Motor neuron (in vitro differentiated cells): ENCODE results near the gene AFF3. TPM values are rescaled to one million over a fixed set of nuclear protein-coding genes. Genes with fewer than 3 reads are reported as not detected.

Experiments used
- ATAC-seq, 8 experiments: fragments of 200-7000 bp; cut with Tn5 transposase; replicated peaks in 6 of 8; 2 replicates each; pipeline ENCODE4 v1.8.0; 2021; ENCODE audit warnings: mild to moderate bottlenecking in 8 of 8, moderate library complexity in 8 of 8
- H3K27ac ChIP-seq, 2 donors: fragments of 250-450 bp; sonication (Bioruptor Pico); 2 replicates each; pipeline ENCODE4 v1.9.0; 2021; ENCODE audit warnings: antibody characterized with exemption in 2 of 2, mild to moderate bottlenecking in 2 of 2, moderate library complexity in 1 of 2
- H3K4me1 ChIP-seq, 2 donors: fragments of 250-450 bp; sonication (Bioruptor Pico); replicated peaks in 1 of 2; 2 replicates each; pipeline ENCODE4 v1.6.1; 2021; ENCODE audit warnings: antibody characterized with exemption in 2 of 2, mild to moderate bottlenecking in 2 of 2, moderate library complexity in 1 of 2
- H3K4me3 ChIP-seq, 5 donors: fragments of 250-450 bp; sonication (Bioruptor Pico); 2 replicates each; pipeline ENCODE4 v1.9.0; 2021; ENCODE audit warnings: antibody characterized with exemption in 5 of 5, mild to moderate bottlenecking in 5 of 5, moderate library complexity in 4 of 5
- WGBS, 10 experiments: fragments of 450-650 bp; shearing (Covaris generic); methylation state at CpG; one replicate each; pipeline ENCODE4 v1.0.0; 2022; 5-methylcytosine and 5-hydroxymethylcytosine counted together
- in situ Hi-C, 9 experiments: fragments of 400-800 bp; cut with MboI; loops; one replicate each; pipeline ENCODE4 v1.15.0; 2021; ENCODE audit warnings: low sequenced_read_pairs in 9 of 9, low pct_unique_long_range_greater_than_20kb in 2 of 9; ENCODE audit not compliant: unreplicated experiment in 9 of 9
- total RNA-seq, 8 experiments: library from RNA; unstranded; fragments of 300-600 nt; gene quantifications; 2 replicates each; pipeline versions ENCODE4 v1.2.3 to v1.2.4, GENCODE V29; 2022

The AFF3 gene
- total RNA-seq, 8 experiments from 2014 or later = 0.99 to 33.6 (median 16.7) TPM

- WGBS, 10 experiments = 83 to 100% (median 90%) methylated on average over 1 of the region's 1 CpG; no CpG with 5 or more reads in 7 of the 10 experiments
- Histone ChIP-seq H3K4me3 (no peak overlapping the region), H3K4me1 (peaks cover 35 to 46% of the 10 kb centered on the region in 2 donors), H3K27ac (peak overlapping the region in 1 of 2 donors; percentile 38)
- peak in 5 of 8 experiments; percentile 20 to 55 (median 35) for ATAC-seq
- in situ Hi-C loops = no loop called here
Observed at GRCh38 chr2:100017633-100018032, 124.8 kb downstream of the AFF3 start.

GRCh38 chr2:100016756-100017155 is 125.6 kb downstream of the AFF3 start:
- Histone ChIP-seq H3K4me1 (peaks cover 44 to 55% of the 10 kb centered on the region in 2 donors), H3K4me3 (no peak overlapping the region), H3K27ac (no peak overlapping the region)
- no peak for ATAC-seq
- 86 to 100% (median 100%) methylated on average over 1 to 3 of the region's 3 CpGs; no CpG with 5 or more reads in 1 of the 10 experiments for WGBS, 10 experiments
- in situ Hi-C loops = no loop called here

- 80 to 100% (median 100%) methylated on average over 1 to 2 of the region's 3 CpGs; no CpG with 5 or more reads in 4 of the 10 experiments for WGBS, 10 experiments
- in situ Hi-C loops = no loop called here
- H3K27ac ChIP-seq = no peak overlapping the region
- H3K4me1 ChIP-seq = peaks cover 48 to 62% of the 10 kb centered on the region in 2 donors
- no peak for ATAC-seq
- H3K4me3 ChIP-seq = no peak overlapping the region
Observed at GRCh38 chr2:100015849-100016248, 126.5 kb downstream of the AFF3 start.

- peak overlapping the region; percentile 80 to 90 for H3K27ac ChIP-seq
- H3K4me1 ChIP-seq = peaks cover 55 to 75% of the 10 kb centered on the region in 2 donors
- in situ Hi-C loops = no loop called here
- H3K4me3 ChIP-seq = no peak overlapping the region
- WGBS, 10 experiments = 18 to 76% (median 42%) methylated on average over 1 to 4 of the region's 5 CpGs; no CpG with 5 or more reads in 2 of the 10 experiments
- ATAC-seq = peak; percentile 37 to 99 (median 96)
Observed at GRCh38 chr2:100013892-100014677, 128.3 kb downstream of the AFF3 start.

GRCh38 chr2:100012561-100012960 is 129.8 kb downstream of the AFF3 start:
- in situ Hi-C loops = no loop called here
- ATAC-seq = no peak
- H3K27ac ChIP-seq = peak overlapping the region; percentile 12 to 90
- H3K4me1 ChIP-seq = peaks cover 52 to 67% of the 10 kb centered on the region in 2 donors
- 52 to 90% (median 78%) methylated on average over 1 to 5 of the region's 5 CpGs; no CpG with 5 or more reads in 1 of the 10 experiments for WGBS, 10 experiments
- H3K4me3 ChIP-seq = no peak overlapping the region

GRCh38 chr2:100011272-100011731 is 131.1 kb downstream of the AFF3 start:
- ATAC-seq = no peak

GRCh38 chr2:100010606-100011005 is 131.8 kb downstream of the AFF3 start:
- 82 to 100% (median 90%) methylated on average over 1 to 4 of the region's 5 CpGs; no CpG with 5 or more reads in 2 of the 10 experiments for WGBS, 10 experiments
- in situ Hi-C loops = no loop called here
- no peak for ATAC-seq
- Histone ChIP-seq H3K4me3 (no peak overlapping the region), H3K4me1 (peaks cover 49 to 63% of the 10 kb centered on the region in 2 donors), H3K27ac (no peak overlapping the region)

More at GRCh38 chr2:100011272-100011731, 131.1 kb downstream of the AFF3 start:
- Histone ChIP-seq H3K27ac (peak overlapping the region in 1 of 2 donors; percentile 29), H3K4me1 (peaks cover 49 to 63% of the 10 kb centered on the region in 2 donors), H3K4me3 (no peak overlapping the region)
- 17 to 100% (median 88%) methylated on average over 1 to 5 of the region's 5 CpGs; no CpG with 5 or more reads in 2 of the 10 experiments for WGBS, 10 experiments
- in situ Hi-C loops = no loop called here

- H3K4me3 ChIP-seq = no peak overlapping the region
- in situ Hi-C loops = no loop called here
- peaks cover 49 to 62% of the 10 kb centered on the region in 2 donors for H3K4me1 ChIP-seq
- WGBS, 10 experiments = 17 to 95% (median 76%) methylated on average over 1 to 6 of the region's 6 CpGs; no CpG with 5 or more reads in 1 of the 10 experiments
- no peak overlapping the region for H3K27ac ChIP-seq
- no peak for ATAC-seq
Observed at GRCh38 chr2:100009743-100010142, 132.6 kb downstream of the AFF3 start.

GRCh38 chr2:100008956-100009355 is 133.4 kb downstream of the AFF3 start:
- H3K27ac ChIP-seq = peak overlapping the region in 1 of 2 donors; percentile 3
- no peak overlapping the region for H3K4me3 ChIP-seq
- H3K4me1 ChIP-seq = peaks cover 43 to 55% of the 10 kb centered on the region in 2 donors
- 0 to 78% (median 40%) methylated on average over 1 to 2 of the region's 2 CpGs; no CpG with 5 or more reads in 1 of the 10 experiments for WGBS, 10 experiments
- peak in 6 of 8 experiments; percentile 3 to 31 (median 24) for ATAC-seq
- in situ Hi-C loops = no loop called here

- H3K4me3 ChIP-seq = no peak overlapping the region
- peaks cover 23 to 32% of the 10 kb centered on the region in 2 donors for H3K4me1 ChIP-seq
- no peak for ATAC-seq
- in situ Hi-C loops = no loop called here
- no peak overlapping the region for H3K27ac ChIP-seq
- 60 to 100% (median 95%) methylated on average over 1 to 12 of the region's 12 CpGs; no CpG with 5 or more reads in 2 of the 10 experiments for WGBS, 10 experiments
Observed at GRCh38 chr2:100006516-100006915, 135.9 kb downstream of the AFF3 start.

- H3K27ac ChIP-seq = no peak overlapping the region
- no peak overlapping the region for H3K4me3 ChIP-seq
- in situ Hi-C loops = no loop called here
- H3K4me1 ChIP-seq = peaks cover 19 to 20% of the 10 kb centered on the region in 2 donors
- ATAC-seq = no peak
- WGBS, 10 experiments = 50 to 100% (median 90%) methylated on average over 1 to 2 of the region's 2 CpGs; no CpG with 5 or more reads in 3 of the 10 experiments
Observed at GRCh38 chr2:100004959-100005387, 137.4 kb downstream of the AFF3 start.

GRCh38 chr2:100004348-100004884 is 138.0 kb downstream of the AFF3 start:
- ATAC-seq = no peak
- WGBS, 10 experiments = 73 to 100% (median 94%) methylated on average over 1 to 3 of the region's 3 CpGs
- Histone ChIP-seq H3K4me1 (peaks cover 14 to 15% of the 10 kb centered on the region in 2 donors), H3K27ac (no peak overlapping the region), H3K4me3 (no peak overlapping the region)
- in situ Hi-C loops = no loop called here

- ATAC-seq = no peak
- 68 to 100% (median 88%) methylated on average over 1 to 6 of the region's 6 CpGs for WGBS, 10 experiments
- Histone ChIP-seq H3K27ac (no peak overlapping the region), H3K4me1 (peaks cover 6 to 18% of the 10 kb centered on the region in 2 donors), H3K4me3 (no peak overlapping the region)
- in situ Hi-C loops = no loop called here
Observed at GRCh38 chr2:100002059-100002458, 140.3 kb downstream of the AFF3 start.
